Uterus (tissue), 4 donors: ENCODE measurements around the gene FGF8. TPM values are rescaled to one million over a fixed set of nuclear protein-coding genes. Genes with fewer than 3 reads are reported as not detected.

Experiments used
- DNase-seq, 2 donors: peaks; one replicate each; pipeline ENCODE4 v3.0.0-alpha.2; 2019 to 2020
- H3K27ac ChIP-seq, 2 donors: fragments of 200-600 bp; sonication (generic); 1 replicate in 1 of 2; 2 replicates in 1 of 2; pipeline ENCODE4 v1.5.1; 2016 to 2018
- H3K27me3 ChIP-seq, 2 donors: fragments of 200-600 bp; sonication (generic); one replicate each; pipeline ENCODE4 v1.5.1; 2018 to 2019; ENCODE audit warnings: control low read depth in 1 of 2
- H3K36me3 ChIP-seq, 2 donors: fragments of 200-600 bp; sonication (generic); one replicate each; pipeline ENCODE4 v1.5.1; 2019; ENCODE audit warnings: control low read depth in 1 of 2
- H3K4me1 ChIP-seq, 2 donors: fragments of 200-600 bp; sonication (generic); one replicate each; pipeline ENCODE4 v1.5.1; 2018 to 2019; ENCODE audit warnings: control low read depth in 1 of 2
- H3K4me3 ChIP-seq, 2 donors: fragments of 200-600 bp; sonication (generic); 1 replicate in 1 of 2; 2 replicates in 1 of 2; pipeline ENCODE4 v1.5.1; 2018 to 2019; ENCODE audit warnings: mild to moderate bottlenecking in 1 of 2
- H3K9me3 ChIP-seq, 2 donors: fragments of 200-600 bp; sonication (generic); one replicate each; pipeline ENCODE4 v1.5.1; 2019; ENCODE audit warnings: control low read depth in 1 of 2
- POLR2A ChIP-seq, 2 donors: fragments of 450-650 bp; IDR thresholded peaks; one replicate each; pipeline ENCODE4 v1.6.1; 2016; ENCODE audit warnings: antibody characterized with exemption in 2 of 2, mild to moderate bottlenecking in 1 of 2, moderate library complexity in 1 of 2
- intact Hi-C: fragments of 100-400 bp; cut with DNase I; formaldehyde crosslinking; loops from one replicate; pipeline ENCODE4 v1.15.1; 2023; ENCODE audit warnings: low total_unique reads
- total RNA-seq, 4 donors: library from RNA; depleted of rRNA in 3 of 4; stranded (reverse); fragments of >200 nt in 3 of 4; gene quantifications; one replicate each; pipeline versions ENCODE4 v1.1.0 to v1.2.4, GENCODE V29; 2014 to 2023
- TF ChIP-seq, protein P1 (sequence below), 4 experiments: fragments of 200-600 bp in 2 of 4; fragments of 450-650 bp in 2 of 4; sonication (generic) in 2 of 4; IDR thresholded peaks; one replicate each; pipeline ENCODE4 v1.5.1; 2016 to 2019; ENCODE audit warnings: antibody characterized with exemption in 4 of 4, mild to moderate bottlenecking in 2 of 4, moderate library complexity in 1 of 4
- donor health status: DM: yes; HTN: yes; CAD: no.

FGF8 gene
- total RNA-seq, 4 donors from 2014 or later: not detected

DNA sequence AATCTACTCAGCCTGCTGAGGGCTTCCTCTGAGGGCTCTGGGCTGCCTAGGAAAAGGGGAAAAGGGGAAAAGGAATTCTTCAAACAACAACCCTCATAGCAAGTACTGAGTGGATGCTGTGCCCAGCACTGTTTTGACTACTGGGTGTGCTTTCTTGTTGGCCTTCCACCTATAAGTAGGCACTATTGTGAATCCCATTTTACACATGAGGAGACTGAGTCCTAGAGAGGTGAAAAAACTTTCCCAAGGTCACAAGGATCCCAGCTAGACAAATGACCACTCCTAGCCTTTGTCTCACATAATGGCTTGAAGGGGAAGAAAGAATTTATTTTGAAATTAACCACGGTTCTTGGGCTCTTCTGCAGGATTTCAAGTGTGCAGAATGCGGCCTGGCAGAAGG, 17.1 kb downstream of the FGF8 start:
- no peak for DNase-seq
- Histone ChIP-seq H3K4me1 (no peaks in the 10 kb centered on the region), H3K9me3 (no peaks in the 10 kb centered on the region), H3K27me3 (no peaks in the 10 kb centered on the region), H3K36me3 (no peaks in the 10 kb centered on the region), H3K27ac (no peak overlapping the region), H3K4me3 (no peak overlapping the region)
- TF ChIP-seq POLR2A (IDR thresholded peaks at IDR 0.05): no peak
- TF ChIP-seq, protein P1, sequence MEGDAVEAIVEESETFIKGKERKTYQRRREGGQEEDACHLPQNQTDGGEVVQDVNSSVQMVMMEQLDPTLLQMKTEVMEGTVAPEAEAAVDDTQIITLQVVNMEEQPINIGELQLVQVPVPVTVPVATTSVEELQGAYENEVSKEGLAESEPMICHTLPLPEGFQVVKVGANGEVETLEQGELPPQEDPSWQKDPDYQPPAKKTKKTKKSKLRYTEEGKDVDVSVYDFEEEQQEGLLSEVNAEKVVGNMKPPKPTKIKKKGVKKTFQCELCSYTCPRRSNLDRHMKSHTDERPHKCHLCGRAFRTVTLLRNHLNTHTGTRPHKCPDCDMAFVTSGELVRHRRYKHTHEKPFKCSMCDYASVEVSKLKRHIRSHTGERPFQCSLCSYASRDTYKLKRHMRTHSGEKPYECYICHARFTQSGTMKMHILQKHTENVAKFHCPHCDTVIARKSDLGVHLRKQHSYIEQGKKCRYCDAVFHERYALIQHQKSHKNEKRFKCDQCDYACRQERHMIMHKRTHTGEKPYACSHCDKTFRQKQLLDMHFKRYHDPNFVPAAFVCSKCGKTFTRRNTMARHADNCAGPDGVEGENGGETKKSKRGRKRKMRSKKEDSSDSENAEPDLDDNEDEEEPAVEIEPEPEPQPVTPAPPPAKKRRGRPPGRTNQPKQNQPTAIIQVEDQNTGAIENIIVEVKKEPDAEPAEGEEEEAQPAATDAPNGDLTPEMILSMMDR (IDR thresholded peaks at IDR 0.05): no peak
- intact Hi-C loops: no loop called here

DNA sequence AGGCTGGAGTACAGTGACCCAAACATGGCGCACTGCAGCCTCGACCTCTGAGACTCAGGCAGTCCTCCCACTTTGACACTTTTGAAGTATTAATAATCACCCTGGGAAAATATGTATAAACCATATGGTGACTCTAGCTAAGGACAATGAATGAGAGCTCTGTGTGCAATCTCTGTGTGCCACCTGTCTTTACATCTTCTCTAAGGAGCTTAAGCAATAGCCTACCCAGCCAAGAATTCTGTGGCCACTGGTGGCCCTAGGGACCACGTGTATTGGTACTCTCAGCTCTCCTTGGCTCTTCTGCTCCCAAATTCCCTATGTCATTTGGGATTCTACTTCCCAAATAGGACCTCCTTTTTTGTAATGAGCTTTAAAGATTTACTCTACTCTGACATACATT, 23.7 kb downstream of the FGF8 start:
- Histone ChIP-seq H3K4me1 (no peaks in the 10 kb centered on the region), H3K9me3 (no peaks in the 10 kb centered on the region), H3K27ac (no peak overlapping the region), H3K27me3 (no peaks in the 10 kb centered on the region), H3K36me3 (no peaks in the 10 kb centered on the region), H3K4me3 (no peak overlapping the region)
- DNase-seq: no peak
- intact Hi-C loops: no loop called here
- TF ChIP-seq, protein P1 (IDR thresholded peaks at IDR 0.05): no peak
- TF ChIP-seq POLR2A (IDR thresholded peaks at IDR 0.05): no peak

GRCh38 chr10:101749047-101750016, 26.6 kb downstream of the FGF8 start:
- intact Hi-C loops: no loop called here
- no peak for DNase-seq
- H3K36me3 ChIP-seq: no peaks in the 10 kb centered on the region
- H3K27me3 ChIP-seq: no peaks in the 10 kb centered on the region
- H3K4me3 ChIP-seq: no peak overlapping the region
- H3K9me3 ChIP-seq: no peaks in the 10 kb centered on the region
- no peak overlapping the region for H3K27ac ChIP-seq
- H3K4me1 ChIP-seq: no peaks in the 10 kb centered on the region
- no peak for TF ChIP-seq POLR2A (IDR thresholded peaks at IDR 0.05)
- TF ChIP-seq, protein P1 (IDR thresholded peaks at IDR 0.05): no peak

DNA sequence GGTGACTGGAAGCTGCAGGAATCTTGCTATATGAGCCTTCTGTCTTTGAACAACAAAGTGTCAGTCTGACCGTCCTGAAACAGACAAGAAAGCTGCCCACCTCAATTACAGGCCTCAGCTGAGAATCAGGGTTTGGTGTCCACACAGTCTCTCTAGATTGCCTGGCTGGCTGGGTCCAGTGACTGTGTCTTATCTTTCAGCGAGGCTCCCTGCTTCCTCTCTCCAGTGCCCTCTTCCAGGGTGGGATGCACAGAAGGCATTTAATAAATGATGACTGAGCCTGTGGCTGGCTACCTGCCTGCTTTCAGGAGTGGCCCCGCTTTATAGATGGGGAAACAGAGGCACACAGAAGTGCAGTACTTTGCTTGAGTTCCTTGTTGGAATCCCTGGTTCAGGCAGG, 27.4 kb downstream of the FGF8 start:
- no peaks in the 10 kb centered on the region for H3K36me3 ChIP-seq
- no peak overlapping the region for H3K27ac ChIP-seq
- no peak for TF ChIP-seq POLR2A (IDR thresholded peaks at IDR 0.05)
- TF ChIP-seq, protein P1 (IDR thresholded peaks at IDR 0.05): no peak
- DNase-seq: no peak
- no peak overlapping the region for H3K4me3 ChIP-seq
- H3K9me3 ChIP-seq: no peaks in the 10 kb centered on the region
- H3K4me1 ChIP-seq: no peaks in the 10 kb centered on the region
- intact Hi-C loops: no loop called here
- H3K27me3 ChIP-seq: no peaks in the 10 kb centered on the region

- Histone ChIP-seq H3K36me3 (no peaks in the 10 kb centered on the region), H3K27ac (no peak overlapping the region), H3K9me3 (no peaks in the 10 kb centered on the region), H3K4me1 (no peaks in the 10 kb centered on the region), H3K27me3 (no peaks in the 10 kb centered on the region), H3K4me3 (no peak overlapping the region)
- no peak for DNase-seq
- intact Hi-C loops: no loop called here
- no peak for TF ChIP-seq POLR2A (IDR thresholded peaks at IDR 0.05)
- TF ChIP-seq, protein P1 (IDR thresholded peaks at IDR 0.05): no peak
Measured at GRCh38 chr10:101745074-101745696, 30.7 kb downstream of the FGF8 start.
